Stimulated activated CD8-positive, alpha-beta memory T cell treated with anti-CD3 and anti-CD28 coated beads, Interleukin-2, amount 100 ng/mL, for 48 hours (primary cell): ENCODE data around the gene MICAL2.

Source experiments
- DNase-seq, 2 donors: peaks; one replicate each; pipeline ENCODE4 v3.0.0-alpha.2; 2020; ENCODE audit warnings: low read depth in 2 of 2

The MICAL2 gene

DNA sequence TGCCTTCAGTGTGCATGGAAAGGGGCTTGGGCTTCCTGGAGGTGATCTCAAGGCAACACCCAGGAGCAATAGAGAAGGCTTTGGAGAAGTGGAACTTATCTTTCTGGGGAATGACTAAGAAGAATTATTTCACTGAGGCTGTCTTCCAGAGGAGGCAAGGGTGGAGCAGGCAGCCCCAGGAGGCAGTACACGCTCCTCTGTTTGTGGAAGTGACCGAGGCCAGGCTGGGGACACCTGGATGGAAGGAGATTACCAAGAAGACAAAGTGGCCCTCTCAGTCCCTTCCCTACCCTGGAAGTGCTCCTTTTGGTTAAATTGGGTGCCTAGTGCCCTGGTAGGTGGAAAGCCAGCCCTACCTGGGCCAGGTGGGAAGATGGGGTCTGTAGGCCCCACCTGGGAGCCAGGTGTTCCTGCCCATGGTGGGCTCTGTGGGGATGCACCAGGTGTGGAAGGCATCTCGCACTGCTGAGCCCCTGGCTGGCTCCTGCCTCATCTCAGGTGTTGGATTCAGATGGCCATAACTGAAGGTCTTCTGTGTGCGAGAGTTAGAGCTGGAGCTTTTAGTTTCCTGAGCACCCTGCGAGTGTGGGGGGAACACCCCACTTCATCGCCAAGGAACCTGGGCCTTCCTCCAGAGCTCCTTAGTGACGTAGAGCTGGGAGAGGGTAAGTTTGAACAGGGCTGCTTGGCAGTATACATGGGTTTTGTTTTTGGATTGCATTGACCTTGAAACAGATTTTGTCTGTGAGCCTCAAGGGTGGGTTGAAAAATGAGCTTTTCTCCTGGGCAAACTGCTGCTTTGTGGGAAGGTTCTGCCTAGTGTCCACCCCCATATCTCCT, 46.1 kb downstream of the MICAL2 start:
- DNase-seq = no peak

- DNase-seq = no peak
These were observed 46.9 kb downstream of the MICAL2 start for GRCh38 chr11:12157241-12157661.

GRCh38 chr11:12158909-12159308, 48.5 kb downstream of the MICAL2 start:
- no peak for DNase-seq

- no peak for DNase-seq
These were observed 49.1 kb downstream of the MICAL2 start for GRCh38 chr11:12159351-12160099.

GRCh38 chr11:12160231-12160630, 49.8 kb downstream of the MICAL2 start:
- DNase-seq = no peak

DNA sequence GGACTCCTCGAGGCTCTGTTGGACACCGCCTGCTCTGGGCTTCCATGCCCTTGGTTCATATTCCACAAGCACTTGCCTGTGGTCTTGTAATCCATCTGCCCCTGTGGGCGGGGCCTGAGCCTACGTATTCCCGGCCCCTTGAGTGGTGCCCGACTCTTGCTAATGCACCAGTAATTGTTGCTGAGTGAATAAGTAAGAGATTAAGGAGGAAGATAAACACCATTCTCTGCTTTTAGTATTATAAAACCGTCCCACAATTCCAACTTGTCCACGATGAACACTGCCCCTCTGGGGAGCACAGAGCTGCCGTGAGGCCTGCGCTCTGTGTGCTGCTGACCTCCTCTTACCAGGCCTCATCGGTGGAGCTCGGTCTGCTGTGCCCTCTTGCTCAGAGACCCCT, 50.3 kb downstream of the MICAL2 start:
- DNase-seq = no peak

GRCh38 chr11:12161137-12161536, 50.7 kb downstream of the MICAL2 start:
- no peak for DNase-seq

- DNase-seq = no peak
These were observed 51.4 kb downstream of the MICAL2 start for GRCh38 chr11:12161603-12162350.

DNA sequence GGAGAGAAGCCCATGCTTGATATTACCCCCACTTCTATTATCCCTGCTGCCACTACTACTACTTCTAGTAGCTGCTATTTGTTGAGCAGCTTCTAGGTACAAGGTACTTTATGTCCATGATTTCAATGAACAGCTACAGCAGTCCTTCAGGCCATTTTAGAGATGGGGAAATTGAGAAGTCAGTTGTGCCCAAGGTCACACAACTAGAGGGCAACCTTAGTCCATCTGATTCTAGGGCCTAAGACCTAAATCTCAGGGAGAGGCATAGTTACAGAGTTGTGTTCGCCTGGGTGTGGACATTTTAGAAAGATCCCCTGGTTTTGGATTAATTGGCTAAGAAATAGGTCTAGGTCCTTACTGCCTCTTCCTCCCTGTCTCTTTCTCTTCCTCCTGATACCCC, 52.3 kb downstream of the MICAL2 start:
- DNase-seq = no peak

DNA sequence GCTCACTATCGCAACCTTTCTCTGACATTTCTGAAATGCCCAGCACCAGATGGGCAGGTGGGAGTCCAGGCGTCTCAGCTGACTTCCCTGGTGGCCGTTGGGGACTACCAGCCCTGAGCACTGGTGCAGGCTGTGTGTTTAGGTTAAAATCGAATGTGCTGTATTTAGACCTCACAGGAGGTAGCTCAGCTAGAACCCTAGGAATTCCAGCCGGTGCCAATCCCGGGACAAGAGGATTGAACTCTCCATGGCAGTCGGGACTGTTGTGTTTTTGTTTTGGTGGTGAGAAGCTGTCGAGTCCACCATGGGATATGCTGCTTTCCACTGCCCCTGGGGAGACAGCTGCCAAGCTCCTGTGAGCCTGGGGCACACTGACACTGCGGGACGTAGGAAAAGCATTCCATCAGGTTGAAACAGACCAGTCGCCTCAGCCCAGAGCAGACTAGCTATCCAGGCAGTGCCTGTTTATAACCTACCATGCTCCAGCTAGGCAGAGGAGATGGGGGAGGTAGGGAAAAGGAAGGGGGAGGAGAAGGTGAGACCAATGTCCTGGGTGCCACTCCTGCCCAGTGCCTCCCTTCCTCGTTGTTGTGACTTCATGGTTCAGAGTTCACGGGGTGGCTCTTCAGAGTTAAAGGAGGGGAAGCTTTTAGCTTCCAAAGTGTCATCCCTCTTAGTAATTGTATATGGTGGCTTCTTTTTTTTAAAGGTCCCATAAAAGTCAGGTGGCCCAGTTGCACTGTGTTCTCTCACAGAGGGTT, 53.0 kb downstream of the MICAL2 start:
- no peak for DNase-seq

DNA sequence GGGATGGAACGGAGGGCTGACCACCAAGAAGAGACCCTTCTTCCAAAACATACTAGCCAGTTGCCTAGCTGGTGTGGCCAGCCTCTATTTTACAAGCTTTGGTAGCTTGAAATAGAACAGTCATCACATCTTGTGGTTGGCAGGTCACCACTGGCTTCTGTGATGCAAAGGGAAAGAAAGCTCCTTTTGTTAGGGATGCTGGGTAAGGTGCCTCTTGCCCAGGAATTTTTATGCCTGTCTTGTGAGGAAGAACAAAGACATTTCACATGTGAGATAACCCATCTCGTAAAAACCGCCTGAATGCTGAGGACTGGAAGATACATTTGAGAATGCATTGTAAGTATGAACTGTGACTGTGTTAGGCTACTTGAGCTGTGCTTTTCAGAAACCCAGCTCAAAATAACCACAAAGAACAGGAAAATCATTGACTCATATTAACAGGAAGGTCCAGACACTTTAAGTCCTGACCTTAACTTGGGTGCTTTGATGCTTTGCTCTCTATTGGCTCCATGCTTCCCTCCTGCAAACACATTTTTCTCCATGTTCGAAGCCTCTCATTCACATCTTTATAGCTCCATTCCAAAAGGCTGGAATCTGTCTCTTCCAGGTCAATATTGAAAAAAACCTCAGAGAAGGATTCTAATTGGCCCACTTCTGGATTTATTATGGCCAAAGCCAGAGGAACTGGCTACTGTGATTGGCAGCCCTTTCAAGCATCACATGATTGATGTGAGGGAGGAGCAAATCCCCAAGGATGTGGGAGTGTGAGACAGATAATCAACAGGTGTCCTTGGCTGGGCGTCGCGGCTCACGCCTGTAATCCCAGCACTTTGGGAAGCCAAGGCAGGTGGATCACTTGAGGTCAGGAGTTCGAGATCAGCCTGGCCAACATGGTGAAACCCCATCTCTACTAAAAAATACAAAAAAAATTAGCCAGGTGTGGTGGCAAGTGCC, 53.9 kb downstream of the MICAL2 start:
- no peak for DNase-seq

GRCh38 chr11:12165237-12165875, 55.0 kb downstream of the MICAL2 start:
- DNase-seq = no peak

- DNase-seq = no peak
These were observed 56.1 kb downstream of the MICAL2 start for GRCh38 chr11:12166299-12167060.

DNA sequence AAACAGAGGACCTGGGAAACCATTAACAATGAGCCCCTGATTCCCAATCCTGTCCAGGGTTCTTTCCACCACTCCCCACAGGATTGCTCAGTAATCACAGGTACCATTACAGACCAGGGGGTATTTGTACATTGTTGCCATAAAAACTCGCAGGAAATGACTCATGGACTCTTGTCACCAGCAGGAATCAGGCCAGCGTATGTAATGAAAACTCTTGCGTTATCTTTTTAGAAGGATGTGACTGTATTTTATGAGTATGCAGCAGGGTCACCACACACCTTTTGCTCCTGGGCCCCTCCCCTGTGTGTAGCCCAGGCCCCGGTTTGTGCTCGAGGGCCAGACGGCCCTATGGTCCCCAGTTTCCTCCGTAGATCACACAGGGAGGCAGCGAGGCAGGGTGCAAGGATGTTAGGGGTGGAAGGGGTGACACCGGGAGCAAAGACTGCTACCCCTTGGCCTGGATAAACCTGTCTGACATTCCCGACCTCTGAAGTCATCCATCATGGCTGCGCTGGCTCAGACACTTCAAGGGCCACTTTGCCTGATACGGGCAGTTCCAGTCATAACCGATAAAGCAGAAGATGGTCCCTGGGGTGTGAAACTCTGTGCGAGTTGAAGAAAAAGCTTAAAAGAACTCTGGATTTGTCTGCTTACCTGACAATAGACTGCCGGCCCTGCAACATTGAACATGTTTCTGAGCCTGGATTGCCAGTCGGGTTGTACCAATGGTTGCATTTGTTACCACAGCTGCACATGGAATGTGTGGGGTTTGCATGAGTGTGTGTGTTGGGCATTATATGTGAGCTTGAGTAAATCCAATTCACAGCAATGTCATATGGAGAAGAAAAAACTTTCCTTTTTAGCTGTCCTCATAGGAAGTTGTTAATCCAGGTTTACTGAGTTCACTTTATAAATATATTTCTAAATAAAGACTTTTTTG, 56.9 kb downstream of the MICAL2 start:
- DNase-seq = no peak

DNA sequence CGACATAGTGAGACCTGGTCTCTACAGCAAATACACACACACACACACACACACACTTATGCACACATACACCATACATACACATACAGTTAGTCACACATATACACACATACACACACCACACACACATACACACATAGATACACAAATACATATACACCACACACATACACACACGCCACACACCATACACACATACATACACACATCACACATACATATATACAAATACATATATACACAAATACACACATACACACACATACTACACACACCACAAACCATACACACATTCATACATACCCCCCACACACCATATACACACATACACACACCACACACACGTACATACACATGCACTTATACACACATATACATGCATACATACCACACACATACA, 57.7 kb downstream of the MICAL2 start:
- no peak for DNase-seq

DNA sequence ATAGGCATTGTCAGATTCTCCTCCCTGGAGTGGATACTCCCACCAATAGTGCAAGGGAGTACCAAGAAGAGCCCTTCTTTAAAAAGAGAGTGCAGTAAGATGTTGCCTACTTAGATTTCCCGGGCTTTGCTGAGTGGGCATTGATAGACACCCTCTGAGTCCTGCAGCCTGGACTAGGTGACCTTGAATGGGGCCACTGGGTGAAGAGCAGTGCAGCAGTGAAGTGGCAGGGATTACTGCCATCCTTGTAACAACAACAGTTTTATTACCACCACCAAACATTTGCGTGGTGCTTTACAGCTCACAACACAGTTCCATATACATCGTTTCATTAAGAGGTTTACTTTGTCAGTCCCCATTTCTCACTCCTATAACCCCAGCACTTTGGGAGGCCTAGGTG, 59.4 kb downstream of the MICAL2 start:
- no peak for DNase-seq

- DNase-seq = no peak
These were observed 60.1 kb downstream of the MICAL2 start for GRCh38 chr11:12170501-12170900.

DNA sequence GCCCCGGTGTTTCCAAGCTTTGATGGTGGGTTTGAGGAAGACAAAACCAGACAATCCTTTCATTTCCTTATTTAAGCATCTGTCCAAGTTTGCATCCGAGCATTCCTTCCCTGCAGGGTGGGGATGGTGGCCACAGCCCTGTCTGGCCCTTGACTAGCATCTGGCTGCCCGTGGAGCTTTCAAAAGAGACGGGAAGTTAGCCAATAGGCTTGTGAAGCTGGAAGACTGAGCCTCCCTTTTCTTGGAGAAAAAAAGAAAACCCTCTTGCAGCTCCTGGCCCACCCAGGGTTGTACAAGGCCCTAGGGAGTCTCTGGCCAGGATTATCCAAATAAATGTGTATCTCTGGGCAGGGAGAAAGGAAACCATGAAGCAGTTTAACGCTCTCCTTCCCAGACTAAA, 60.6 kb downstream of the MICAL2 start:
- no peak for DNase-seq
